ENCODE data around the gene SHROOM3. TPM values are rescaled to one million over a fixed set of nuclear protein-coding genes. Genes with fewer than 3 reads are reported as not detected.

SHROOM3 gene
- total RNA-seq, 1 donor from 2014 or later = 16.2 TPM

- peak overlapping the region; percentile 60 for H3K27ac ChIP-seq (replicated peaks)
- DNase-seq = no peak
- TF ChIP-seq, protein P1, sequence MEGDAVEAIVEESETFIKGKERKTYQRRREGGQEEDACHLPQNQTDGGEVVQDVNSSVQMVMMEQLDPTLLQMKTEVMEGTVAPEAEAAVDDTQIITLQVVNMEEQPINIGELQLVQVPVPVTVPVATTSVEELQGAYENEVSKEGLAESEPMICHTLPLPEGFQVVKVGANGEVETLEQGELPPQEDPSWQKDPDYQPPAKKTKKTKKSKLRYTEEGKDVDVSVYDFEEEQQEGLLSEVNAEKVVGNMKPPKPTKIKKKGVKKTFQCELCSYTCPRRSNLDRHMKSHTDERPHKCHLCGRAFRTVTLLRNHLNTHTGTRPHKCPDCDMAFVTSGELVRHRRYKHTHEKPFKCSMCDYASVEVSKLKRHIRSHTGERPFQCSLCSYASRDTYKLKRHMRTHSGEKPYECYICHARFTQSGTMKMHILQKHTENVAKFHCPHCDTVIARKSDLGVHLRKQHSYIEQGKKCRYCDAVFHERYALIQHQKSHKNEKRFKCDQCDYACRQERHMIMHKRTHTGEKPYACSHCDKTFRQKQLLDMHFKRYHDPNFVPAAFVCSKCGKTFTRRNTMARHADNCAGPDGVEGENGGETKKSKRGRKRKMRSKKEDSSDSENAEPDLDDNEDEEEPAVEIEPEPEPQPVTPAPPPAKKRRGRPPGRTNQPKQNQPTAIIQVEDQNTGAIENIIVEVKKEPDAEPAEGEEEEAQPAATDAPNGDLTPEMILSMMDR (IDR thresholded peaks at IDR 0.05; ENCODE audit: borderline replicate concordance) = no peak
- no peak overlapping the region for H3K4me3 ChIP-seq
- peaks cover 20% of the 10 kb centered on the region for H3K4me1 ChIP-seq
- no peaks in the 10 kb centered on the region for H3K9me3 ChIP-seq (replicated peaks)
- intact Hi-C loops (cut with micrococcal nuclease) = no loop called here
- peaks cover 8% of the 10 kb centered on the region for H3K36me3 ChIP-seq
- H3K27me3 ChIP-seq (ENCODE audit: low read depth) = no peaks in the 10 kb centered on the region
These were observed 303.3 kb downstream of the SHROOM3 start for GRCh38 chr4:76738086-76738931.

DNA sequence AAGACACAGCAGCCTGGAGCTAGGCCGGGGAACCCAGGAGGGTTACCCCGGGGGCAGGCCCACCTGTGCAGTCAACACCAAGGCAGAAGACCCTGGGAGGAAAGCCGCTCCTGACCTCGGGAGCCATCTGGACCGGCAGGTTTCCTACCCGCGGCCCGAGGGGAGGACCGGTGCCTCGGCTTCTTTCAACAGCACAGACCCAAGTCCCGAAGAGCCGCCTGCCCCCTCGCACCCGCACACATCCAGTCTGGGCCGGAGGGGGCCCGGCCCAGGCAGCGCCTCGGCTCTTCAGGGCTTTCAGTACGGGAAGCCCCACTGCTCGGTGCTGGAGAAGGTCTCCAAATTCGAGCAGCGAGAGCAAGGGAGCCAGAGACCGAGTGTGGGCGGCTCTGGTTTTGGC lies 305.2 kb downstream of the SHROOM3 start:
- no peak for DNase-seq
- intact Hi-C loops (cut with micrococcal nuclease) = no loop called here
- peaks cover 8% of the 10 kb centered on the region for H3K36me3 ChIP-seq

DNA sequence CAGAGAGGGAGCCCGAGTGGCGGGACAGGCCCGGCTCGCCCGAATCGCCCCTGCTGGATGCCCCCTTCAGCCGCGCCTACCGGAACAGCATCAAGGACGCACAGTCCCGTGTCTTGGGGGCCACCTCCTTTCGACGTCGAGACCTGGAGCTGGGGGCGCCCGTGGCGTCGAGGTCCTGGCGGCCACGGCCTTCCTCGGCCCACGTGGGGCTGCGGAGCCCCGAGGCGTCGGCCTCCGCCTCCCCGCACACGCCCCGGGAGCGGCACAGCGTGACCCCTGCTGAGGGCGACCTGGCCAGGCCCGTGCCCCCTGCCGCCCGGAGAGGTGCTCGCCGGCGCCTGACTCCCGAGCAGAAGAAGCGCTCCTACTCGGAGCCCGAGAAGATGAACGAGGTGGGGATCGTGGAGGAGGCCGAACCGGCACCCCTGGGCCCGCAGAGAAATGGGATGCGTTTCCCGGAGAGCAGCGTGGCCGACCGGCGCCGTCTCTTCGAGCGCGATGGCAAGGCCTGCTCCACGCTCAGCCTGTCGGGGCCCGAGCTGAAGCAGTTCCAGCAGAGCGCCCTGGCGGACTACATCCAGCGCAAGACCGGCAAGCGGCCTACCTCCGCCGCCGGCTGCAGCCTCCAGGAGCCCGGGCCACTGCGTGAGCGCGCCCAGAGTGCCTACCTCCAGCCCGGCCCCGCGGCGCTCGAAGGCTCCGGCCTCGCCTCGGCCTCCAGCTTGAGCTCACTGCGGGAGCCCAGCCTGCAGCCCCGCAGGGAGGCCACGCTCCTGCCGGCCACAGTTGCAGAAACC lies 306.0 kb downstream of the SHROOM3 start:
- intact Hi-C loops (cut with micrococcal nuclease) = no loop called here
- no peak overlapping the region for H3K27ac ChIP-seq (replicated peaks)

More for the DNA sequence above, 305.2 kb downstream of the SHROOM3 start:
- H3K4me1 ChIP-seq = peaks cover 20% of the 10 kb centered on the region
- H3K4me3 ChIP-seq = no peak overlapping the region
- no peaks in the 10 kb centered on the region for H3K27me3 ChIP-seq (ENCODE audit: low read depth)
- H3K9me3 ChIP-seq (replicated peaks) = no peaks in the 10 kb centered on the region
- TF ChIP-seq, protein P1 (IDR thresholded peaks at IDR 0.05; ENCODE audit: borderline replicate concordance) = no peak
- H3K27ac ChIP-seq (replicated peaks) = no peak overlapping the region

GRCh38 chr4:76741663-76742020 lies 306.6 kb downstream of the SHROOM3 start:
- TF ChIP-seq, protein P1 (IDR thresholded peaks at IDR 0.05; ENCODE audit: borderline replicate concordance) = no peak
- peaks cover 8% of the 10 kb centered on the region for H3K36me3 ChIP-seq
- peaks cover 20% of the 10 kb centered on the region for H3K4me1 ChIP-seq
- H3K9me3 ChIP-seq (replicated peaks) = no peaks in the 10 kb centered on the region
- no peak overlapping the region for H3K4me3 ChIP-seq
- intact Hi-C loops (cut with micrococcal nuclease) = no loop called here
- DNase-seq = no peak
- H3K27me3 ChIP-seq (ENCODE audit: low read depth) = no peaks in the 10 kb centered on the region
- H3K27ac ChIP-seq (replicated peaks) = no peak overlapping the region

More for the DNA sequence above, 306.0 kb downstream of the SHROOM3 start:
- Histone ChIP-seq H3K4me3 (no peak overlapping the region), H3K36me3 (peaks cover 8% of the 10 kb centered on the region), H3K4me1 (peaks cover 20% of the 10 kb centered on the region), H3K9me3 (replicated peaks) (no peaks in the 10 kb centered on the region), H3K27me3 (ENCODE audit: low read depth) (no peaks in the 10 kb centered on the region)
- TF ChIP-seq, protein P1 (IDR thresholded peaks at IDR 0.05; ENCODE audit: borderline replicate concordance) = no peak
- no peak for DNase-seq

- Histone ChIP-seq H3K27ac (replicated peaks) (no peak overlapping the region), H3K4me1 (no peaks in the 10 kb centered on the region), H3K4me3 (no peak overlapping the region), H3K36me3 (peaks cover 6% of the 10 kb centered on the region), H3K9me3 (replicated peaks) (no peaks in the 10 kb centered on the region), H3K27me3 (ENCODE audit: low read depth) (no peaks in the 10 kb centered on the region)
- intact Hi-C loops (cut with micrococcal nuclease) = no loop called here
- DNase-seq = no peak
- TF ChIP-seq, protein P1 (IDR thresholded peaks at IDR 0.05; ENCODE audit: borderline replicate concordance) = no peak
These were observed 309.4 kb downstream of the SHROOM3 start for GRCh38 chr4:76744241-76744921.
